Measurements from ENCODE around the gene TTC19. TPM values are rescaled to one million over a fixed set of nuclear protein-coding genes. Genes with fewer than 3 reads are reported as not detected.

The TTC19 gene
- total and polyA plus RNA-seq, 2 of the 8 experiments (the other 6 are each of a cell fraction or from before 2014, with no cell fraction given): 11.8 to 55.0 TPM

GRCh38 chr17:15965528-15965927, 34.1 kb upstream of the TTC19 start (continued):
- TF ChIP-seq POU5F1 (IDR thresholded peaks at IDR 0.05; ENCODE audit: low read depth, low read length) (no peak), ZNF274 (IDR thresholded peaks at IDR 0.05; ENCODE audit: borderline replicate concordance, extremely low read depth, low read length) (no peak), E2F6 (IDR thresholded peaks at IDR 0.05) (no peak)

Data from H1 (cell line).